ENCODE data around the gene SSBP3.

GRCh38 chr1:54274448-54274847, 131.7 kb downstream of the SSBP3 start:
- no peak for TF ChIP-seq POLR2A (IDR thresholded peaks at IDR 0.05)
- TF ChIP-seq, protein P1, sequence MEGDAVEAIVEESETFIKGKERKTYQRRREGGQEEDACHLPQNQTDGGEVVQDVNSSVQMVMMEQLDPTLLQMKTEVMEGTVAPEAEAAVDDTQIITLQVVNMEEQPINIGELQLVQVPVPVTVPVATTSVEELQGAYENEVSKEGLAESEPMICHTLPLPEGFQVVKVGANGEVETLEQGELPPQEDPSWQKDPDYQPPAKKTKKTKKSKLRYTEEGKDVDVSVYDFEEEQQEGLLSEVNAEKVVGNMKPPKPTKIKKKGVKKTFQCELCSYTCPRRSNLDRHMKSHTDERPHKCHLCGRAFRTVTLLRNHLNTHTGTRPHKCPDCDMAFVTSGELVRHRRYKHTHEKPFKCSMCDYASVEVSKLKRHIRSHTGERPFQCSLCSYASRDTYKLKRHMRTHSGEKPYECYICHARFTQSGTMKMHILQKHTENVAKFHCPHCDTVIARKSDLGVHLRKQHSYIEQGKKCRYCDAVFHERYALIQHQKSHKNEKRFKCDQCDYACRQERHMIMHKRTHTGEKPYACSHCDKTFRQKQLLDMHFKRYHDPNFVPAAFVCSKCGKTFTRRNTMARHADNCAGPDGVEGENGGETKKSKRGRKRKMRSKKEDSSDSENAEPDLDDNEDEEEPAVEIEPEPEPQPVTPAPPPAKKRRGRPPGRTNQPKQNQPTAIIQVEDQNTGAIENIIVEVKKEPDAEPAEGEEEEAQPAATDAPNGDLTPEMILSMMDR (IDR thresholded peaks at IDR 0.05), result no peak
